HG03039 (cell line): ENCODE data around the gene ISL1.

Experiments
- ATAC-seq: cut with Tn5 transposase; IDR thresholded peaks from one replicate; pipeline ENCODE4 v1.9.1; 2021; ENCODE audit warnings: mild to moderate bottlenecking, moderate library complexity; ENCODE audit not compliant: unreplicated experiment

The ISL1 gene

DNA sequence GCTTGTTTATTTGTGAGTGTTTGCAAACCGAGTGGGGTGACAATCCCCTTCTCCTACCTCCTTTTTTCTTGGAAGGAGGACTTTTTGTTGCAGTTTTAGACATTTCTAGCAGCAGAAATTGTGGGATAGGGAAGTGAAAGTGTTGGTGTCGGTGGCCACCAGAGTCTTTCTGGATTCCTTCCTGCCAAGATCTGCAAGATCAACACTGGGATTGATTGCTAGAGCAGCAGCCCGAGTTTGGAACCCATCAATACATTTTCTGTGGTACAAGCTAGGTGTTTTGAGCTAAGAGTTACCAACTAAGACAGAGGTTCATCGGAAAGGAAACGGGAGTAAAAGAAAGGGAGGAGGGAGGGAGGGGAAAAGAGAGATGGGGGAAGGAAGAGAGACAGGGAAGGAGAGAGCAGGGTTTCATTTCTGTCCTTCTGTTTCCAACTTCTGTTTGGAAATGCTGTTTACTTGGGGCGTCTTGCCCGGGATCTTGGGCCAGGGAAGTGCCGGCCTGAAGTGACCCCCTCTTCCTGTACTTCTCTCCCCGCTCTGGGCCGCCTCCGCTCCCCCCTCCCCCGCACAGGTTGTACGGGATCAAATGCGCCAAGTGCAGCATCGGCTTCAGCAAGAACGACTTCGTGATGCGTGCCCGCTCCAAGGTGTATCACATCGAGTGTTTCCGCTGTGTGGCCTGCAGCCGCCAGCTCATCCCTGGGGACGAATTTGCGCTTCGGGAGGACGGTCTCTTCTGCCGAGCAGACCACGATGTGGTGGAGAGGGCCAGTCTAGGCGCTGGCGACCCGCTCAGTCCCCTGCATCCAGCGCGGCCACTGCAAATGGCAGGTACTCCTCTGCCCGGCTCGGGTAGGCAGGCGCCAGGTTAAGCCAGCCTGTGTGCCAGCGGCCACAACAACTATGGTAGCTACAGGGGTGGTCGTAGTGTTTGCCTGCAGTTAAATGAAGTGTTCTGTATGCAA lies 4.0 kb downstream of the ISL1 start:
- ATAC-seq, result no peak

- no peak for ATAC-seq
Measured at GRCh38 chr5:51387884-51388275, 4.6 kb downstream of the ISL1 start.

DNA sequence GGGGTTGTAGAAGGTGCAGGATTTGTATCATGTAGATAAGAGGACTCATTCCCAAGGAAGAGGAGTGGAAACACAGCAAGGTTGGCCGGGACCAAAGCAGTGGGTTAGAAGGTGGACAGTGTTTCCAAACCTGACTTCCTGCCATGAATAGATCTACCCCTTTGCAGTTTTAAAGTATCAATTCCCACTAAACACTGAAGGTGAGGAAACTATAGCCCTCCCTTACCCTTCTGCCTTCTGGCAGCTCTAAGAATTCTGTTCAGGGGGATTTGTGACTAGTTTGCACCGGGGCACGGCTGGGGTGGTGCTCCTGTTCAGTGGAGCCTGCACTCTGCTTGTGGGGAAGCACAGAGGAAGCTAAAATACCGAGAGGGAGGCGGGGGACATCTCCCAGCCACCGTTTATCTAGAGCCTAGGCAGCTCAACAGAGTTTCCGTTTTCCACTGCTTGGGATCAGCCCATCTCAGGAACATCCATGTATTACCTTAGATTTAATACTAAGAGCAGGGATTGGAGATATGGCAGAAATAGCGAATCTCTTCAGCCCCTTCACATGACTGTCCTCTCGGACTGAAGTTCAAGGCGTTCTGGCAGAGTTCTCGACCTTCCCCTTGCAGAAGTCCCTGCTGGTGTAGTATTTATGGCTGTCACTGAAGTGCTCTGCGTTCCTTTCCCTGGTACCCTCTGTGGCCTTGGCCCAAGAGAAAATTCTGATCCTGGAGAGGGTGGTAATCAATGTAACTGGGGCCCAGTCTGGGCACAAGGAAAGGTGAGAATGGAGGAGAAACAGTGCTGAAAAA lies 5.4 kb downstream of the ISL1 start:
- ATAC-seq, result no peak

- ATAC-seq, result no peak
Measured at GRCh38 chr5:51389288-51389576, 6.0 kb downstream of the ISL1 start.

GRCh38 chr5:51389577-51390463 lies 6.6 kb downstream of the ISL1 start:
- no peak for ATAC-seq

- ATAC-seq, result no peak
Measured at GRCh38 chr5:51391175-51391574, 7.9 kb downstream of the ISL1 start.

DNA sequence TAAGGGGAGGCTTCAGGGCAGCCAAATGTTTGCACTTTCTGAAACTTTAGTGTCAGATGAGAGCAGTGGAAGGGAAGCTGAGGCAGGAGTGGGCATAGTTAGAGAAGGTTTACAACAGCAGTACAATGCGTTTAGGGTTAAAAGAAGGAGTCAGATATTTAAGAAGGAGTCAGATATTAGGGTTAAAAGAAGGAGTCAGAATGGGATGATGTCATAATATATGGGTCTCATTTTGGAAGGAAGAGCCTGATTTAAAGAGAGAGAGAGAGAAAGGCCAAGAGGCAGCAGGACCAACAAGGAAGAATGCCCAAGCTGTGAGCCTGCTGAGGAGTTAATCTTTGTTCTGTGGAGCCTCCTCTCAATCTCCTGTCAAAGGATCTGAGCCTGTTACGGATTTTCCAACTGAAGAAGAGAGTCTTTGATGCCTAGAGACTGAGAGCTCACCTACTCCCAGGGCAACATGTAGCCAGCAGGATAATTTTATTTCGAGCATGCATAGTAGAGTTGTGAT lies 9.5 kb downstream of the ISL1 start:
- ATAC-seq, result no peak

GRCh38 chr5:51394609-51395008 lies 11.4 kb downstream of the ISL1 start:
- no peak for ATAC-seq

DNA sequence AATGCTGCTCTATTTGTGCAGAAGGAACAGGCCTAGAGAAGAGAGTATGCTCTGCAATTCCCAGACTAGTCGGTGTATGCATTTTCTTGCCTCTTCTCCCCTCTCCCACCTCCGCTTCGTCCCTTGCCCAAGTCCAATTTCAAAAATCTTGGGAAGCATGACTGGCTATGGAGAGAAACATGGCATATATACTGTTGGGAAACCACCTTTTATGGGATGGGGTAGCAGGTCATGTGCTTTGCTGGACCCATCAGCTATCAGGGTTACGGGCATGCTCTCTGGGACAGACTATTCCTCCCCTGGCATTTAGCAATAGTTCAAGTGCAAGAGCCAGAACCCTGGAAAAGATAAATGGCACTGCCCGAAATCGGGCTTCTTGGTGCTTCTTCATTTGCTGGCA lies 12.0 kb downstream of the ISL1 start:
- ATAC-seq, result no peak

DNA sequence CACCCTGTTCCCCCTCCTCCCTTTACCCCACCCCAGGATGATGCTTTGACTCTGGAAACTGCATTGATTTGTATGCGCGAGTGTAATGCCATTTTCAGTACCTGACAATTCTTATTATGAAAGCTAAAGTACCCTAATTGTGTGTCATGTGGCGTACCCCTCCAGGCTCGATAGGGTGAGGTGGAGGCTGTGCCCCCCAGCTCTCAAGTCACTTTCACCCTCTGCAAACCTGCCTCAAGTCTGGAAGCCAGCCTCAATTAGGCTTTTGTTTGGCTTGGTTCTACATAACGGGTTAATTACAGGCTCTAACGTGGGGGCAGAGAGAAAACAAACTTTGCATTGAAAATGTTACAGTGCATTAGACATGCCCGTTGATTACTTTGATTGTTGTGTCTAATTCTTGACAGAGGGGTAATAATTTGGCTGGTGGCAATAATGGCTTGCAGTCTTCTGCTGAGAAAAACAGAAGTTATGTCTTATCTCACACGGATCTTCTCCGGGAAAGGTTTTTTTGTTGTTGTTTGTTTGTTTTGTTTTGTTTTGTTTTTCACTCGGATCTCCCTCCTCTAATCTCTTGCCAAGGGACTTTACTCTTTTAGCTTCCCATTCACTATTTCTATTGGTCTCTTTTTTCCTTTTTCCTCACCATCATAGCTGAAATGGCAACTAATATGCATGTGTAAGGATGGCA lies 12.6 kb downstream of the ISL1 start:
- no peak for ATAC-seq

DNA sequence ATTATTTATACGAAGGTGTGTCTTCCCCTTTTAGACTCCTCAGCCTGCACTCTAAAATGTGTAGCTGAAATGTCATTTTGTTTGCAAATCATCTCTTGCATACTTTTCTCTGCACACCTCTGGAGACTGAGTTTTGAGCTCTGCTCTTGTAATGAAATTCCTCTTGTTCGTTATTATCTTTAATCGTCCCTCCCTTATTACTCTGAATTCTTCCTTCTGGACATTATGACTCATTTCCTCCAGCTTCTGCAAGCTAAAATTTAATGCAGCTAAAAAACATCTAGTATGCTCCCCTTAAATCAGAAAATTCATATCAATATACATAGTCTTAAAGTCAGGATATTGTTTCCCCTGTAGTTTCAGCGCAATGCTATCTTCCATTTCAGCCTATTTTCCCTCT lies 13.5 kb downstream of the ISL1 start:
- ATAC-seq, result no peak

- ATAC-seq, result no peak
Measured at GRCh38 chr5:51397996-51398395, 14.7 kb downstream of the ISL1 start.

GRCh38 chr5:51398875-51399642 lies 15.8 kb downstream of the ISL1 start:
- no peak for ATAC-seq

DNA sequence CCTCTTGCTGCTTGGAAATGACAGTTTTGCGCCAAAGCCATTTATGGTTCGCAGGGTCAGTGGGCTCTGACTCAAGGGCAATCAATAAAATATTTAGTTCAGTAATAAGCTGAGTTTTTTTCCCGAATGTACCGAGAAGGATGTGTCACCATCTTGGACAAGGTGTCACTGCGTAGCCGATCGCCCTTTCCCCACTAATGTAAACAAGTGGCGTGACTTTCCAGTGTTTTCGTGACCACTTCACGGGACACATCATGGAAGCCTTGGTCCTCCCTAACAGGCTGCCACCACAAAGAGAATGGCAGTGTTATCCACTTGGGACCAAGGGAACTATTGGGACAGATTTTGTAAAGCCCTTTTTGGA lies 16.4 kb downstream of the ISL1 start:
- no peak for ATAC-seq

GRCh38 chr5:51404255-51404654 lies 21.0 kb downstream of the ISL1 start:
- no peak for ATAC-seq

DNA sequence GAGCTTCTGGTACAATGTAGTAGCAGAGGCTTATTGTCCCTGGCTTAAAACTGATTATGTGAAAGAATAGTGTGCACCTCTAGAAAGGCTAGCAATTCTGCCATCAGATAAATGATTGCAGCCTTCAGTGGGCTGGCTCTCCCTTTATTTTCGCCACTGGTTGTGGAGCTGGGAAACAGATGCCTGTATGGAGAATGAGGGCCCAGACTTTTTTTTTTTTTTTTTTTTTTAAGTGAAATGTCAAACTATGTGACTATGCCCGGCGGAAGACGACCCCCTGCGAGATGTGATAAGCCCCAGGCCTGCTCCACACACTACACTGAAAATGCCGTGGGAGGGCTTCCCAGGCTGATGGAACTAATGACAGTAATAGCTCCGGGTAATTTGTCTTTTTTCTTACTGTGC lies 28.7 kb downstream of the ISL1 start:
- ATAC-seq, result no peak

DNA sequence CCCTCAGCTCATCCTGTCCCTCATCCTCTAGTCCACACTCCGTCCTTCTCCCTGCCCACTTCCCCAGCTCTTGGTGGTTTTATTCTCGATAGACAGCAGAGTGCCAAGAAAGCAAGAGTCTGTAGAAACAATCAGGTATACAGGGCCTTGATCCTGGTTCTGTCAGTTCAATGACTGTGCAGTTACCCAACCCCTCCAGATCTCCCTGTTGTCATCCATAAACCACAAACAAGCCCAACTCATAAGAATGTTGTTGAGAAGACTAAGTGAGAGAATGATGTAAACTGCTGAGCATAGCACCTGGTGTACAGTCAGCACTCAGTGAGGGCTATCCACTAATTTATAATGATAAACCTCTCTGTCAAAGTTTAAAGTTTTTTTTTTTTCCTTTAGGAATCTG lies 31.3 kb downstream of the ISL1 start:
- ATAC-seq, result no peak

GRCh38 chr5:51416149-51416548 lies 32.9 kb downstream of the ISL1 start:
- no peak for ATAC-seq

GRCh38 chr5:51433052-51433710 lies 49.9 kb downstream of the ISL1 start:
- no peak for ATAC-seq
